DOHH2 (cell line): Measurements from ENCODE around the gene PTPN4.

Experiments used
- H3F3A ChIP-seq: fragments of 200-600 bp; sonication (generic), shearing (Covaris generic); 2 replicates; pipeline ENCODE4 v1.6.0; 2016; ENCODE audit warnings: antibody characterized with exemption, mild to moderate bottlenecking; ENCODE audit not compliant: control insufficient read depth, insufficient read depth
- H3K27ac ChIP-seq: fragments of 200-600 bp; sonication (generic); 2 replicates; pipeline ENCODE4 v1.5.1; 2014; ENCODE audit warnings: low read depth, mild to moderate bottlenecking, low read length, moderate library complexity
- H3K27me3 ChIP-seq: fragments of 200-600 bp; sonication (generic); 2 replicates; pipeline ENCODE4 v1.6.1; 2014; ENCODE audit warnings: mild to moderate bottlenecking, low read length, mixed read lengths; ENCODE audit not compliant: control insufficient read depth
- H3K36me3 ChIP-seq: fragments of 200-600 bp; sonication (generic); 2 replicates; pipeline ENCODE4 v1.6.1; 2014; ENCODE audit warnings: mild to moderate bottlenecking, low read length, moderate library complexity, mixed read lengths; ENCODE audit not compliant: control insufficient read depth
- H3K4me1 ChIP-seq: fragments of 200-600 bp; sonication (generic); 2 replicates; pipeline ENCODE4 v1.6.1; 2014; ENCODE audit warnings: mild to moderate bottlenecking, low read length, mixed read lengths; ENCODE audit not compliant: control insufficient read depth
- H3K4me2 ChIP-seq: fragments of 200-600 bp; sonication (generic); 2 replicates; pipeline ENCODE4 v1.6.0; 2014; ENCODE audit warnings: mild to moderate bottlenecking, low read length, moderate library complexity
- H3K4me3 ChIP-seq: fragments of 200-600 bp; sonication (generic); 2 replicates; pipeline ENCODE4 v1.5.1; 2014; ENCODE audit warnings: mild to moderate bottlenecking, low read length, mixed read lengths
- H3K79me2 ChIP-seq: fragments of 200-600 bp; sonication (generic); 2 replicates; pipeline ENCODE4 v1.6.1; 2014; ENCODE audit warnings: mild to moderate bottlenecking, low read length, mixed read lengths; ENCODE audit not compliant: control insufficient read depth
- H3K9me2 ChIP-seq: fragments of 200-600 bp; sonication (generic); replicated peaks from 2 replicates; pipeline ENCODE4 v1.6.1; 2014; ENCODE audit warnings: mild to moderate bottlenecking, low read length, mixed read lengths; ENCODE audit not compliant: control insufficient read depth
- H3K9me3 ChIP-seq: fragments of 200-600 bp; sonication (generic); 2 replicates; pipeline ENCODE4 v1.6.1; 2014; ENCODE audit warnings: antibody characterized with exemption, low read length, mixed read lengths; ENCODE audit not compliant: control insufficient read depth, insufficient read depth
- H4K20me1 ChIP-seq: fragments of 200-600 bp; sonication (generic); 2 replicates; pipeline ENCODE4 v1.6.0; 2014; ENCODE audit warnings: low read depth, mild to moderate bottlenecking, antibody characterized with exemption, low read length, moderate library complexity; ENCODE audit not compliant: control insufficient read depth, insufficient read depth
- EZH2phosphoT487 ChIP-seq: fragments of 200-600 bp; sonication (generic); IDR thresholded peaks from 2 replicates; pipeline ENCODE4 v1.6.1; 2017; ENCODE audit warnings: borderline replicate concordance, mild to moderate bottlenecking, antibody characterized with exemption, low read length, moderate library complexity, mixed read lengths
- TF ChIP-seq, protein P1 (sequence below): fragments of 200-600 bp; sonication (generic); IDR thresholded peaks from one replicate; pipeline ENCODE4 v1.5.1; 2014; ENCODE audit warnings: antibody characterized with exemption, mild to moderate bottlenecking, low read depth, low read length; ENCODE audit not compliant: poor library complexity, severe bottlenecking

Gene PTPN4

DNA sequence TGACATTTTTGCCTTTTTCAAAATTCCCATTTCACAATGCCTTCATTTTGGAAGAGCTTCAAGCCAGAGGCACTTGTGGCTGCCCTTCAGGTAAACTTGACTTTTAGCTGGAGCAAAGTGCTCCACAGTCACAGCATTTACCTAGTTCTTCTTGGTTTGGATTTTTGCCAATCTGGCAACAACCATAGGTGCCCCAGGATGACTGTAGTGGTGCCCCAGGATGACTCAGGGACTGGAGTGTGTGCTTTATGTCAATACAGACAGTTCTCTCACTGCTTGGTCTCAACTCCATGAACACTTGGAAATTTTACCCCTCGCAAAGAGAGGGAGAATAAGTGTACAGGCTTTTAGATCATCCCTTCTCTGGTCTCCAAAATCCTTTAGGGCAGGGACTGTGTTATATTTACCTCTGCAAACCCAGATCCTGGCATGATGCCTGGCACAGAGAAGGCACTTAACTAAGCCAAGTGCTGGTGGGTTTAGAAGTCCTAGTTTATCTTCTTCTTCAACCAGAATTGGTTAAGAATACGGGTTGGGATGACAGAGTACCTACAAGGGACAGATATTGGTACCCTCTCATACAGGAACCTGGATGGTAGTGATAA lies 15.3 kb upstream of the PTPN4 start:
- Histone ChIP-seq H3K9me3 (no peaks in the 10 kb centered on the region), H3K79me2 (no peaks in the 10 kb centered on the region), H3K4me2 (no peak overlapping the region), H3K9me2 (no peaks in the 10 kb centered on the region), H3K4me1 (no peaks in the 10 kb centered on the region), H3K4me3 (no peak overlapping the region), H3F3A (no peaks in the 10 kb centered on the region), H3K27me3 (peaks cover 24% of the 10 kb centered on the region), H4K20me1 (no peaks in the 10 kb centered on the region), H3K27ac (no peak overlapping the region), H3K36me3 (no peaks in the 10 kb centered on the region)
- TF ChIP-seq, protein P1, sequence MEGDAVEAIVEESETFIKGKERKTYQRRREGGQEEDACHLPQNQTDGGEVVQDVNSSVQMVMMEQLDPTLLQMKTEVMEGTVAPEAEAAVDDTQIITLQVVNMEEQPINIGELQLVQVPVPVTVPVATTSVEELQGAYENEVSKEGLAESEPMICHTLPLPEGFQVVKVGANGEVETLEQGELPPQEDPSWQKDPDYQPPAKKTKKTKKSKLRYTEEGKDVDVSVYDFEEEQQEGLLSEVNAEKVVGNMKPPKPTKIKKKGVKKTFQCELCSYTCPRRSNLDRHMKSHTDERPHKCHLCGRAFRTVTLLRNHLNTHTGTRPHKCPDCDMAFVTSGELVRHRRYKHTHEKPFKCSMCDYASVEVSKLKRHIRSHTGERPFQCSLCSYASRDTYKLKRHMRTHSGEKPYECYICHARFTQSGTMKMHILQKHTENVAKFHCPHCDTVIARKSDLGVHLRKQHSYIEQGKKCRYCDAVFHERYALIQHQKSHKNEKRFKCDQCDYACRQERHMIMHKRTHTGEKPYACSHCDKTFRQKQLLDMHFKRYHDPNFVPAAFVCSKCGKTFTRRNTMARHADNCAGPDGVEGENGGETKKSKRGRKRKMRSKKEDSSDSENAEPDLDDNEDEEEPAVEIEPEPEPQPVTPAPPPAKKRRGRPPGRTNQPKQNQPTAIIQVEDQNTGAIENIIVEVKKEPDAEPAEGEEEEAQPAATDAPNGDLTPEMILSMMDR: no peak
- TF ChIP-seq EZH2phosphoT487: no peak

DNA sequence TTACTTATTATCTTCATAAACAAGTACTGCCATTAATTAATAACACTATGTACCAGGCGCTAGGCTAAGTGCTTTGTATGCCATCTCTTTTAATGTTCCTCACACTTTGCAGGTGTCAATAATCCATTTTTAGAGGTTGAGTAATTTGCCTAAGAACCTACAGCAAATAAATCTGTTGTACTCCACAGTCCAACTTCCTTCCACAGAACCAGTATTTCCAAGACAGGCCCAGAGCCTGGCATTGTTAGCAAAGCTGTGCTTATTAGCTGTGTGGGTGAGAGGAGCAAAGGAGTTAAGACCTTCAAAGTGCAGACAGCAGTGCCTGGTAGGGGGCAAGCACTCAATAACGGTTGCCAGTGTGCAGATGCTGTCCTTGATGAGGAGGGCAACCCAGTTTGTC lies 14.2 kb upstream of the PTPN4 start:
- Histone ChIP-seq H3K27me3 (peaks cover 27% of the 10 kb centered on the region), H3K9me3 (no peaks in the 10 kb centered on the region), H3K4me2 (no peak overlapping the region), H3K4me1 (no peaks in the 10 kb centered on the region), H3K4me3 (no peak overlapping the region), H4K20me1 (no peaks in the 10 kb centered on the region), H3K27ac (no peak overlapping the region), H3K9me2 (no peaks in the 10 kb centered on the region), H3F3A (no peaks in the 10 kb centered on the region), H3K79me2 (no peaks in the 10 kb centered on the region), H3K36me3 (no peaks in the 10 kb centered on the region)
- TF ChIP-seq, protein P1: no peak
- no peak for TF ChIP-seq EZH2phosphoT487

DNA sequence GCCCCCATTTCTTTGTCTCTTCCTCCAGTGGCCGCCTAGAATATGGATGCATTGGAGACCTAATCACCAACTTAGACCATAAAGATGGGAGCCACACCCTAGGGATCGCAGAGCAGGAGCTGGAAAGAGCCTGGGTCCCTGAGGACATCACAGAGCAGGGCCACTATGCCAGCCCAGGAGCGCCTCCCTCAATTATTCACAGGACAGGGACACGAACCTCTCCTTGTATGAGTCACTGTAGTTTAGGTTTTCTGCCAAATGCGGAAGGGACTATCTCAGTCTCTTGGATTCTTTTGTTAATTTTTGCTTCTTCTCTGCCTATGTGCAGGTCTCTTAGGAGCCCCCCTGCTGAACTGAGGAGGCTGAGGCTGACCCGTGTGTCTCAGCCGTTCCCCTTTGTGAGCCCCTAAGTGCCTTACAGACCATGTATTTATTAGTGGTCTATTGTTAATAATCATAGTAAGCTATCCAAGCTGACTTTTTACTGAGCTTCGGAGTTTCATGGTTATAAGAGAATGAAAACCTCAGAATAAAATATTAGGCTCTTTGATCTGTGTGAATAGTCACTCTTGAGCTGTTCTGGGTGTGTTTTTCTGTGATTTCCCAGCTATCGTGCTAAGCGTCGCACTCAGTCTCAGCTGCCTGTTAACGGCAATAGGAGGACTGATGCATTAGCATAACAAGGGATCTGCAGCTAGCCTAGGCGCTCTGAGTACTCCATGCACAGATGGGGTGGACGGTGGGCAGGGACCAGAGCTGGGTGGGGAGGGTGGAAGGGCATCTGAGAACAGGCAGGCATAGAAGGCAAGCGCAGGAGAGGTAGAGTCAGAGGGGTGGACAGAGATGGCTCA lies 12.7 kb upstream of the PTPN4 start:
- TF ChIP-seq EZH2phosphoT487: no peak
- TF ChIP-seq, protein P1: no peak
- Histone ChIP-seq H3K9me3 (no peaks in the 10 kb centered on the region), H3K27me3 (peaks cover 36% of the 10 kb centered on the region), H3F3A (no peaks in the 10 kb centered on the region), H3K79me2 (no peaks in the 10 kb centered on the region), H3K36me3 (no peaks in the 10 kb centered on the region), H3K4me2 (no peak overlapping the region), H3K4me1 (no peaks in the 10 kb centered on the region), H3K9me2 (no peaks in the 10 kb centered on the region), H3K4me3 (no peak overlapping the region), H4K20me1 (no peaks in the 10 kb centered on the region), H3K27ac (no peak overlapping the region)
